Measurements from ENCODE around the gene KCNE1. TPM values are rescaled to one million over a fixed set of nuclear protein-coding genes. Genes with fewer than 3 reads are reported as not detected.
"Not testable (repeated sequence)": the region's sequence is repeated elsewhere in the genome, so short reads cannot be mapped to it uniquely, and the experiment has no call there.

KCNE1 gene
- total RNA-seq, 4 donors from 2014 or later: 0.34 to 1.7 (median 0.58) TPM

- WGBS: 76% methylated on average over 5 of the region's 5 CpGs
- Histone ChIP-seq H3K36me3 (no peaks in the 10 kb centered on the region), H3K9me3 (no peaks in the 10 kb centered on the region), H3K27ac (no peak overlapping the region), H3K27me3 (no peaks in the 10 kb centered on the region), H3K4me3 (no peak overlapping the region), H3K4me1 (peaks cover 19% of the 10 kb centered on the region)
- DNase-seq (ENCODE audit: low spot score in 2 of 2): no peak
- TF ChIP-seq EP300 (IDR thresholded peaks at IDR 0.05): no peak
- TF ChIP-seq POLR2A (IDR thresholded peaks at IDR 0.05): no peak
- TF ChIP-seq CTCF (IDR thresholded peaks at IDR 0.05): no peak
- no peak for TF ChIP-seq POLR2AphosphoS5 (IDR thresholded peaks at IDR 0.05)
These were observed 46.2 kb upstream of the KCNE1 start for GRCh38 chr21:34558166-34558565.

- Histone ChIP-seq H3K36me3 (no peaks in the 10 kb centered on the region), H3K27me3 (no peaks in the 10 kb centered on the region), H3K4me3 (no peak overlapping the region), H3K9me3 (no peaks in the 10 kb centered on the region), H3K4me1 (peaks cover 28% of the 10 kb centered on the region), H3K27ac (no peak overlapping the region)
- WGBS: 84% methylated on average over 5 of the region's 5 CpGs
- TF ChIP-seq POLR2AphosphoS5 (IDR thresholded peaks at IDR 0.05) (no peak), POLR2A (IDR thresholded peaks at IDR 0.05) (no peak)
- DNase-seq (ENCODE audit: low spot score in 2 of 2): no peak
These were observed 45.3 kb upstream of the KCNE1 start for GRCh38 chr21:34557261-34557660.

GRCh38 chr21:34554670-34555069 lies 42.7 kb upstream of the KCNE1 start:
- not testable (repeated sequence) for H3K9me3 ChIP-seq; H3K4me3 ChIP-seq; H3K27ac ChIP-seq; DNase-seq (ENCODE audit: low spot score in 2 of 2); H3K27me3 ChIP-seq; H3K36me3 ChIP-seq
- 85% methylated on average over 2 of the region's 2 CpGs for WGBS
- peaks cover 30% of the 10 kb centered on the region for H3K4me1 ChIP-seq

- TF ChIP-seq POLR2A (IDR thresholded peaks at IDR 0.05): no peak
- TF ChIP-seq POLR2AphosphoS5 (IDR thresholded peaks at IDR 0.05): no peak
- TF ChIP-seq CTCF (IDR thresholded peaks at IDR 0.05): no peak
- no peak for TF ChIP-seq EP300 (IDR thresholded peaks at IDR 0.05)
- Histone ChIP-seq H3K36me3 (no peaks in the 10 kb centered on the region), H3K9me3 (no peaks in the 10 kb centered on the region), H3K27ac (no peak overlapping the region), H3K27me3 (no peaks in the 10 kb centered on the region), H3K4me3 (no peak overlapping the region), H3K4me1 (peaks cover 27% of the 10 kb centered on the region)
- WGBS: 92% methylated on average over 4 of the region's 4 CpGs
- DNase-seq (ENCODE audit: low spot score in 2 of 2): no peak
These were observed 42.2 kb upstream of the KCNE1 start for GRCh38 chr21:34554227-34554626.

GRCh38 chr21:34553151-34553952 lies 41.3 kb upstream of the KCNE1 start:
- DNase-seq (ENCODE audit: low spot score in 2 of 2): no peak
- WGBS: 73% methylated on average over 9 of the region's 9 CpGs

More at GRCh38 chr21:34553151-34553952, 41.3 kb upstream of the KCNE1 start:
- TF ChIP-seq EP300 (IDR thresholded peaks at IDR 0.05) (no peak), POLR2AphosphoS5 (IDR thresholded peaks at IDR 0.05) (no peak), POLR2A (IDR thresholded peaks at IDR 0.05) (no peak), CTCF (IDR thresholded peaks at IDR 0.05) (no peak)
- Histone ChIP-seq H3K27me3 (no peaks in the 10 kb centered on the region), H3K4me1 (peaks cover 19% of the 10 kb centered on the region), H3K9me3 (no peaks in the 10 kb centered on the region), H3K27ac (peak overlapping the region; percentile 21), H3K4me3 (no peak overlapping the region), H3K36me3 (no peaks in the 10 kb centered on the region)
